ENCODE results near the gene TTLL10.

TTLL10 gene

DNA sequence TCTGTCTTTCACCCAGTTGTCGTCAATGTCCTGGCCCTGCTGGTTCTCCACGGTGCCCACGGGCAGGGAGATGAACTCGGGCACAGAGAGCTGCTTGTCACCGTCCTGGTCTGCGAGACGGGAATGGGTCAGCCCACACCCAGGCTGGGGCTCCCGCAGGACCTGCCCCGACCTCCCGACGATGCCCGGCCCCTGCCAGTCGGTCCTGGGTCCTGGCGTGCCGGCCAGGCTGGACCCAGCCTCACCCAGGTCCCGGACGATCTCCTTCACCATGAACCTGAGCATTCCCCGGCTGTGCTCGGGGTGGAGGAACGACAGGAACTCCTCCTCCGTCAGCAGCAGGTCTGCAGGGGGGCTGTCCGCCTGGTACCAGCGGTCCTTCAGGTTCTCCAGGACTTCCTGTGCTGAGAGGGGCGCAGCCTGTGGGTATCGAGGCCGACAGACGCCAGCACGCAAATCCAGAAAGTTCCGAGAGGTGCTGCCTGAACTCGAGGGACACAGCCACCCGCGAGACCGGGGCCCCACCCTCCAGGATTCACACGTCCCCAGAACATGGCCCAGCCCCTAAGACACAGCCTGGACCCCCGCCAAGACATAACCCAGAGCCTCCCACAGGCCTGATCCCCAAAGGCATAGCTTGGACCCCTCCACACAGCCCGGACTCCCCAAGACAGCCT, 45.0 kb downstream of the TTLL10 start:
- FAIRE-seq (no peak), DNase-seq (ENCODE audit: low spot score) (no peak)

DNA sequence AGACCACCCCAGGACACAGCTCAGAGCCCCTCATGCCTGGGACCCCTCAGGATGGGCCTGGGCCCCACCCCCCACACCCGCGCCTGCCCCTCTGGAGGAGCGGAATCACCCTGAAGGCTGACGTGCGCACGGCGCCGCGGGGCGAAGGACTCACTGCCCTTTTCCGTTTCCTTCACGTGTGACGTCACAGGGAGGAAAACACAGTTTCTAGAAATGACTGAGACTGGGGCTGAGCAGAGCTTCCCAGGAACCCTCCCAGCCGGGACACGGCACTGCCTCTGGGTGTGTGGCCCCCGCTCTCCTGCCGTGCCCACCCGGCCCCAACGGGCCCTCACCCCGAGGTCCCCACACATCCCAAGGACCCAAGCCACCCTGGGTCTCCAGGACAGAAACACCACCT, 45.7 kb downstream of the TTLL10 start:
- no peak for FAIRE-seq
- DNase-seq (ENCODE audit: low spot score) = no peak

DNA sequence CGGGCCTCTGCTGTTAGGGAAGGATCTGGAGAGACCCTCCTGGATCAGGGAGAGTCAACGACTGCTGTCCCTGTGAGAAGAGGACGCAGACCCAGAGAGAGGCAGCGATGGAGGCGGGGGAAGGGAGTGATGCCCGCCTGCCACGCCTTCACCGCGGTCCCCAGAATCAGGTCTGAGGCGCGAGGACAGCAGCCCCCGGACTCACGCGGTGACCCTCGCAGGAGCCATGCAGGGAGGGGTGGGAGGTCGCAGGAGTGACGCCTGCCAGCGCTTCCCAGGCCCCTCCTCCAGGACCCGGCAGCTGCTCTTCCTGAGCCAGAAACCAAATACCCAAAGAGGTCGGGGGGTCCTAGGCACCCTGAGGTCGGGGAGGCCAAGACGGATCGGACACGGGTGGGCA, 46.5 kb downstream of the TTLL10 start:
- FAIRE-seq = no peak
- no peak for DNase-seq (ENCODE audit: low spot score)

DNA sequence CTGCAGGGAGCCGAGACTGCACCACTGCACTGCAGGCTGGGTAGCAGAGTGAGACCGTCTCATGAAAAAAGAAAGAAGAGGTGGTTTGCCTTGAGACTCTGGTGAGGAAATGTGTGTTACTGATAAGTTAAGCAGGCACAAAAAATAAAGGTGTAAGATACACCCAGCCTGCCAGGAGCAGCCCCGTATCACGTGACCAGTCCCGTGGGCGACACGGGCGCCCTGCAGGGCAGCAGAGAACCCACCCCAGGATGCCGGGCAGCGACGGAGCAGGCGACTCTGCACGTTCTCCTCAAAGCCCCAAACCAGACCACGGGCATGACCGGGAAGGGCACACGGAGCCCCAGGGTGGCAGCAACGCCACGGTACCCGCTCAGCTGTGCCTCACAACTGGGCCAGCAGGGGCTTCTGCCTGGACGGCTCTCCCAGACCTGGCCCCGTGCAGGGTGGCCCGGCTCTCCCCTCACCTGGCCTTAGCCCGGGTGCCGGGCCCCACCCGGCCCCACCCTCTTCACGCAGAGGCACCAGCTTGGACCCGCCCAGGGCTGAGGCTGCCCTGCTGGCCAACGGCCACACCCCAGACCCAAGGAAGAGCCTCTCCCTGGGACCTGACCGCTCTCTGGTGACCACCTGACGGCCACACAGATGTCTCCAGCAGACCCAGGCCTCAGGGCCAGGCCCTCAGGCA, 48.4 kb downstream of the TTLL10 start:
- DNase-seq (ENCODE audit: low spot score) = no peak
- no peak for FAIRE-seq

DNA sequence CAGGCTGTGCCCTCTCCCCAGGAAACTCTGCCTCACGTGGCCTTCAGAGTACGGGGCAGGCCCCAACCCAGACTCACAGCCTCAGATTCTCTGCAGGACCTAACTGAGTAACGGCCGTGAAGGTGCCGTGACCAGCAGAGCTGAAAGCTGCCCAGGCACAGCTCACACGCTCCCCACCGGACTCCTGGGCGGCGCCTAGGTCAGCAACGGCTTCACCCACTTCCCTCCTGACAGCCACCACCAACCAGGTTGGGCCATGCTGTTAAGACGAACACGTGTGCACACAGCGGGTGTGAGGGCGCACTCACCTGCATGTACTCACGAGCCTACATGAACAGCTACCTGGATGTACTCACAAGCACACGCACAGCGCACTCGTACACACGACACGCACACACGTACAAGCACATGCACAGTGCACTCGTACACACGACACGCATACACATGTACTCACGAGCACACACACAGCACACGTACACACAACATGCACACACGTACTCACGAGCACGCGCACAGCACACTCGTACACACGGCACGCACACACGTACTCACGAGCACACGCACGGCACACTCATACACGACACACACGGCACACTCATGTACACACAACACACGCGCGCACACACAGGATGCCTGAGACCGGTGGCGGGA, 49.0 kb downstream of the TTLL10 start:
- peak; percentile 82 for FAIRE-seq

DNA sequence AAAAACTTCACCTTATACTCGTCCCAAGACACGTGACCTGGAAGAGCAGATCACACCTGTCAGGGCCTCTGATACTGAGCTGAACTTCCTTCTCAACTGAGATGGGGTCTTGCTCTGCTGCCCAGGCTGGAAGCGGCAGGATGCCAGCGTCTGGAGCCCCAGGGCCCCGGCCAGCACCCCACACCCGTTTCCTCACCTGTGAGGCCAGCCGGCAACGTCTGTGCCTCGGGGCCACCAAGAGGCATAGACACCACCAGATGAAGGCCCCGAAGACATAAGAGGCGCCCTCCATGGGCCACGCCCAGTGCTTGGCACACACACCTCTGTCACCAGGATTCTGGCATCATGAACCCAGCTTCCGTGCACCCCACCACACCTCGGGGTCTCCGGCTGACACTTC, 49.6 kb downstream of the TTLL10 start:
- no peak for FAIRE-seq
- no peak for DNase-seq (ENCODE audit: low spot score)

More for the DNA sequence above, 49.0 kb downstream of the TTLL10 start:
- DNase-seq (ENCODE audit: low spot score) = no peak

DNA sequence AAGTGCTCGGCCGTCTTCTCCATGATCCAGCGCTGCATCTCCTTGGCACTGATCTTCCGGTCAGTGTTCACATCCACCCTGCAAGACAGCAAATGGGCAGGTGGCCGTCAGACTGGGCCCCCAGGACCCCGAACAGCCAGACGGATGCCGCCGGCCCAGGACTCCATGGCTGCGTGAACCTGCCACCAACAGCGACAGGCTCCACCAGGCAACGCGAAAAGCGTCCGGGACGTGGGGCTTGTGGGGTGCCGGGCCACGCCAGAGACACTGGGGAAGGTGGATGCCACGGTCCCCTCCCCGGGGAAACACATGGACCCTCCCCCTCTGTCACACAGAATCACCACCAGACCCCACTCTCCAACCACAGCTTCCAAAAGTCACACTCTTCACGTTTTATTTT, 50.2 kb downstream of the TTLL10 start:
- no peak for DNase-seq (ENCODE audit: low spot score)
- no peak for FAIRE-seq

DNA sequence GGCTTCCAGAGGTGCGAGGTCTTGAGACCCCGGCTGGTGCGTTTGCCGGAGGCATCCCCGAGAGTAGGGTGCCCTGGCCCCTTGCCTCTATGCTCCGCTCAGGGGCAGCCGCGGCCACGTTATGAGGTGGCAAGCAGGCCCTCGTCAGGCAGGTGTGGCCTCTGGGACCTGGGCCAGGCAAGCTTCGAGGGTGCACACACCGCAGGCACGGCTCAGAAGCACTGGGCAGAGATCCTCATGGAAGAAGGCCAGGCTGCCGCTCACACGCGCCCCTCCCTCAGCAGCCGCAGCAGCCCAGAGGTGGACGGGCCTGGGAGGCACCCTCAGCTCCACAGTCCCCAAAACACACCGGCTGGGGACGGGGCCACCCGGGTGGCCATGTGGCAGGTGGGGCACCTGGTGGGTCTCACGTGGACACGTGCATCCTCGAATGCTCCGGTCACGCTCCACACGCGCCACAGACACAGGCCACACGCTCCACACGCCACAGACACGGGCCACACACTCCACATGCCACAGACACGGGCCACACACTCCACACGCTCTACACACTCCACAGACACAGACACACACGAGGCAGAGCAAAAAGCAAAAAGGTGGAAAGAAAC, 51.7 kb downstream of the TTLL10 start:
- DNase-seq (ENCODE audit: low spot score) (no peak), FAIRE-seq (no peak)

DNA sequence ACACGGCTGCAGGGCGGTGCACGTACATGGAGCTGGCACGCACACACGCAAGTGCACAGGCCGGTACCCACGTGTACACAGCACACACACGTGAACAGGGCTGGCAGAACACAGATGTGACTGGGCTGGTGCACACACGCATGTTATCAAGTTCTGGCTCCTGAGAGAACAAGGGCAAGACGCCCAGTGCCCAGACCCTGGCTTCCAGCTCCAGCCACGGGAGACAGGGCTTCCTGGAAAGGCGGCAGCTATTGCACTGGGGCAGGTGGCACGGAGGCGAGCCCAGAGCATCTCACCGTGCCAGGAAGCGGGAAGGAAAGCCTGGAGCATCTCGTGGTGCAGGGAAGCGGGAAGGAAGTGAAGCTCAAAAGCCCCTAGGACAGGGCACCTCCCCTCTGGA, 52.2 kb downstream of the TTLL10 start:
- DNase-seq (ENCODE audit: low spot score) (no peak), FAIRE-seq (no peak)

DNA sequence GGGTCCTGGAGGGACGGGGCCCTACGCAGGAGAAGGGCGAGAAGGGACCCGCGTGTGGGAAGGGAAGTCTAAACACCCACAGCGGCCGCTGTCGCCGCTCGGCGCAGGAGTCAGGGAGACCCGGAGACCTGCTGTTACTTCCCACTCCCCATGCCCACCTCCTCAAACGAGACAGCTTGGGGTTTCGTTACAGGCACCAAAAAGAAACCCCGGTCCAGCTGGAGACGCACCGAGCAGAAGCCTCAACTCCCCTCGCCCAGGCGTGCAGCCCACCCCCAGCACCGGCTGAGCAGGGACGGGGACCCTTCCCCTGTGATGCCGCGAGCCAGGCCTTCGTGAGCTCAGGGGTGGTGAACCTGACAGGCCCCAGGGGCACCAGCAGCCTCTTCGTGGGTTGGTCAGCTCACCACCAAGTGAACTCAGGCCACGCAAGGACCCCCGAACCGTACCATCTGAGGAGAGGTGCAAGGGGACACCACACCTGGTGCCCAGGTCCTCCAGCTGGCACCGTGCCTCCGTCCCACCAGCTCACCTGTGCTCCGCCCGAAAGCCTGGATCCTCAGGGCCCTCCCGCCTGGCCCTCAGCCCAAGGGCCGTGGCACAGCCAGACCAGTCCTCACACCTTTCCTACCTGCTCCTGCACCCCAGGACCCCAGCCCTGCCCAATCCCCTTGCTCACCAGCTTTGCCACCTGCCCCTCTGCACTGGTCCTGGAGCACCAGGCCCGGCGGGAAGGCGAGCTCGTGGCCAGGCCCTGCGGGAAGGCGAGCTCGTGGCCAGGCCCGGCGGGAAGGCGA, 53.1 kb downstream of the TTLL10 start:
- DNase-seq (ENCODE audit: low spot score) (no peak), FAIRE-seq (no peak)

DNA sequence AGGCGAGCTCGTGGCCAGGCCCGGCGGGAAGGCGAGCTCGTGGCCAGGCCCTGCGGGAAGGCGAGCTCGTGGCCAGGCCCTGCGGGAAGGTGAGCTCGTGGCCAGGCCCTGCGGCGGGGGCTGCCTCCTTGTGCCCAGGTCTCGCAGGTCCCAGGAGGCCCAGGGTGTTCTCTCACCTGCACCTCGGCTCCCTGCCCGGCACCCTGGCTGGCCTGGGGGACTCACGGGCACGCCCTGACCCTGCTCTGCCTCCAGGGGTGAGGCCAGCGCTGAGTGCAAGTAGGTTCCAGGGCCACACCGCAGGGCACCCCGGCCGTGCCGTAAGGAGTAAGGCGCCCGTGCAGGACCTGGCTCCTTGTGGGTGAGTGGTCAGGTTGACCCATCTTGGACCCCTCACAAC, 53.7 kb downstream of the TTLL10 start:
- DNase-seq (ENCODE audit: low spot score) (no peak), FAIRE-seq (no peak)

DNA sequence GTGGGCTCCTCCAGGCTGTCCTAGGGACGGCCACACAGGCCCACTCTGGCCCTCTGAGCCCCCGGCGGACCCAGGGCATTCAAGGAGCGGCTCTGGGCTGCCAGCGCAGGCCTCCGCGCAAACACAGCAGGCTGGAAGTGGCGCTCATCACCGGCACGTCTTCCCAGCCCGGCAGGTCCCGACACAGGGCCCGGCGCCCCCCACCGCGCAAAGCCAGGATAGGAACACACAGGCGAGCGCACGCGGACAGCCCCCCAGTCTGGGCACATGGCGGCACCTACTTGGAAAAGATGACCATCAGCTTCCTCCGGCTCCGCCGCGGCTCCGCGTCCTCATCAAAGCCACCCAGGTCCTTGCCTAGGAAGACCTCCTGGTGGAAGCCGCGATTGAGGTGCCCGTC, 54.5 kb downstream of the TTLL10 start:
- FAIRE-seq (no peak), DNase-seq (ENCODE audit: low spot score) (no peak)

DNA sequence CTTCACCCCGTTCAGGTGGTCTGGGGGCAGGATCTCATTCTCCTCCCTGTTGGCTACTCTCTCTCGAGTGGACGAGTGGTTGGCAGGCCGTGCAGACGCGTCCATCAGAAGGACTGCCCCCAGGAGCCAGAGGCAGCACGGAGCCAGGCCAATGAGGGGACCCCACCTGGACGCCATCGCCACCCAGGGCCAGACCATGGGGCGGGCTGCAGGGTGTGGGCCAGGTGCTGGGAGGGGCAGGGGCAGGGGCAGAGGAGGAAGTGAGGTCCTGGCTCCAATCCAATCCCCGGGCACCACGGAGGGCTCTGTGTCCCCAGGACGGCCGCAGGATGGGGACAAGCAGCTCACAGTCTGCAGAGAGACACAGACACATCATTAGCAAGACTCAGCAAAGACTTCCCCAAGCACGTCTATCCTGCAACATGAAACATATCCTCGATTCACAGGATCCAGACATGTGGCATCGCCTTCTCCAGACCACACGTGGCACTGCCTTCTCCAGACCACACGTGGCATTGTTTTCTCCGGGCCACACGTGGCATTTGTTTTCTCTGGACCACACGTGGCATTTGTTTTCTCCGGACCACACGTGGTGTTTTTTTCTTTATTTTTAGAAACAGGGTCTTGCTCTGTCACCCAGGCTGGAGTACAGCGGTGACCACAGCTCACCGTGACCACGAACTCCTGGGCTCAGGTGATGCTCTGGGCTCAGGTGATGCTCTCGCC, 55.1 kb downstream of the TTLL10 start:
- no peak for DNase-seq (ENCODE audit: low spot score)
- FAIRE-seq = no peak

DNA sequence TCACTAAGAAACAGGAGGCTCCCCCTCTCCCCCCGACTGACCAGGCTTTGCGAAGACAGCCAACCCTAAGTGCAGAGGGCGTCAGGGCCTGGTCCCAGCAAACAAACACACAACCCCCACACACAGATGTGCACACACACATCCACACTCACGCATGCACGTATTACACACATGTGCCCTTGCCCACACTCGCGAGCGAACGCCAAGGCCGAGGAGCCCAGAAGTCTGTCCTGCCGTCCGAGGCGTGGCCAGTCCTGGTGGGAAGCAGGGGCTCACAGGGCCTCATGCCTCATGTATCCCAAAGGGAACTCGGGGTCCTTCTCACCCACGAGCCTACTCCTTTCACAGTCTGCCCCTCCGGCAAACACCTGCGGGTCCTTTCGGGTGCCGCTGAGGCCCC, 56.1 kb downstream of the TTLL10 start:
- peak; percentile 59 for FAIRE-seq

DNA sequence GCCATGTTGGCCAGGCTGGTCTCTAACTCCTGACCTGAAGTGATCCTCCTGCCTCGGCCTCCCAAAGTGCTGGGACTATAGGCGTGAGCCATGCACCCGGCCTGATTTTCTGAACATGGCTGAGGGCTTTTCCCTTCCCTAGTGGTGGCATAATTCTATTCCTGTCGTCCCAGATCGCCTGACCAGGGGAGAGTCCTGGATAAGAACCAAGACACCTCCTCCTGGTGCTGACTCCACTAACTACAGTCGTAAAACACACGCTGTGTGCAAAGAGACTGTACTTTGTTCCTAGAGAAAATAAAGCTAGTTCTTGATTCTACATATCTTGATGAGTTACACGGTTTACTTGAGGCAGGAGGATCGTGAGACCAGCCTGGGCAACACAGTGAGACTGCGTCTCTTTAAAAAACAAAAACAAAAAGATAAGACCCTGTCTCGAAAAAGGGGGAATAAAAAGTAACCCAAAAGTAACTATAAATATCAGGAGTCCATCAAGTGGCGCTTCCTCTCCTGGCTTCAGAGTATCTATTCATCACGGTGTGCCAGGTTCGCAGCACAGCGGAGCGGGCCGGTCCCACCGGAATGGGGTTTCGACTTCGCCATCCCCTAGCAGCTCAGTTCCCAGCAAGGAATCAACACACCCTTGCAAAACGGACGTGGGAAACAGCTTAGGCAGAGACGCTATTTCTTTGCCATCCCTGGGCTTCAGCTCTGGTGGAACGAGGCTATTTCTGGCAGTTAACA, 57.1 kb downstream of the TTLL10 start:
- FAIRE-seq = no peak
- no peak for DNase-seq (ENCODE audit: low spot score)

More for the DNA sequence above, 56.1 kb downstream of the TTLL10 start:
- no peak for DNase-seq (ENCODE audit: low spot score)

DNA sequence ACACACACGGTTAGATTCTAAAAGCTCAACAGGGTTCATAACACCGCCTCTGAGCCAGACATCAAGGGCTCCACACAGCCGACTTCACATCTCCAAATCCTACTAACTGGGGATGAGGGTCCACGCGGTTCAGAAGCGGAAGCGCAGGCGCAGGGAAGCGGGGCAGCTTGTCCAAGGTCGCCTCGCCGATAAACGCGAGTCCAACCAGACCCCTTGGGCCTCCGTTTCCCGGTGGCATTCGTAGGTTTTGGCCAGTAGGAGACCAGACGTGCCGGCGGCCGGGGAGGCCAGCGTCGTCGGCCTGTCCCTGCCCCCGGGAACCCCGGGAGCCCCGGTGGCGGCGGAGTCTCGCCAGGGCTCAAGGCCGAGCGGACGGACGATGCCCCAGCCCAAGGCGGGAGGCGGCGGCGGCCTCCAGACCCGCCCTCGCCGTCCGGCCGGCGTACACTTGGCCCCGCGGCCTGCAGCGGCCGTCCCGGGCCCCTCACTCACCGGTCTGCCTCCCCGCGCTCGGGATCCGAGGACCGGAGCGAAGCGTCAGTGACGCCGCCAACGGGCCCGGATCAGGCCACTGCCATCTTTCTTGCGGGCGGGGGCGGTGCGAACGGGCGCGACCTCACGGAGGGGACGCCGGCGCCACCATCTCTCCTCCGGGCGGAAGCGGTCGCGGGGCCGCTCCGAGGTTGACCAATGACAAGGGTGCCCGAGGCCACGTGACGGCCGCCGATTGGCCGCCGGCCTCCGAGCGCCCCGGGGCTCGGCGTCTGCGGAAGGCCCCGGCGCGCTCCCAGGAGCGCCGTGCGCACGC, 57.9 kb downstream of the TTLL10 start, which contains the start of gene SDF4:
SDF4 (minus strand) TSS at position 602 of the 808 bp plus-strand sequence. CDS start 3,229 bp downstream, outside the sequence.
- FAIRE-seq = peak; percentile 77
- DNase-seq (ENCODE audit: low spot score) = peak; percentile 98

DNA sequence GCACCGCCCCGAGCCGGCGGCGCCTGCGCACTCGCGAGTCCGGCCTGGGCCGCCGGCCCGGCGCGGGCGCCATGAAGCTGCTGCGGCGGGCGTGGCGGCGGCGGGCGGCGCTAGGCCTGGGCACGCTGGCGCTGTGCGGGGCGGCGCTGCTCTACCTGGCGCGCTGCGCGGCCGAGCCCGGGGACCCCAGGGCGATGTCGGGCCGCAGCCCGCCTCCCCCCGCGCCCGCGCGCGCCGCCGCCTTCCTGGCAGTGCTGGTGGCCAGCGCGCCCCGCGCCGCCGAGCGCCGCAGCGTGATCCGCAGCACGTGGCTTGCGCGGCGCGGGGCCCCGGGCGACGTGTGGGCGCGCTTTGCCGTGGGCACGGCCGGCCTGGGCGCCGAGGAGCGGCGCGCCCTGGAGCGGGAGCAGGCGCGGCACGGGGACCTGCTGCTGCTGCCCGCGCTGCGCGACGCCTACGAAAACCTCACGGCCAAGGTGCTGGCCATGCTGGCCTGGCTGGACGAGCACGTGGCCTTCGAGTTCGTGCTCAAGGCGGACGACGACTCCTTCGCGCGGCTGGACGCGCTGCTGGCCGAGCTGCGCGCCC, 58.6 kb downstream of the TTLL10 start, which contains the start of gene B3GALT6:
B3GALT6 (plus strand) TSS at position 30 of the 588 bp plus-strand sequence; CDS start at position 72, 42 bp downstream.
- DNase-seq (ENCODE audit: low spot score) (no peak), FAIRE-seq (no peak)

DNA sequence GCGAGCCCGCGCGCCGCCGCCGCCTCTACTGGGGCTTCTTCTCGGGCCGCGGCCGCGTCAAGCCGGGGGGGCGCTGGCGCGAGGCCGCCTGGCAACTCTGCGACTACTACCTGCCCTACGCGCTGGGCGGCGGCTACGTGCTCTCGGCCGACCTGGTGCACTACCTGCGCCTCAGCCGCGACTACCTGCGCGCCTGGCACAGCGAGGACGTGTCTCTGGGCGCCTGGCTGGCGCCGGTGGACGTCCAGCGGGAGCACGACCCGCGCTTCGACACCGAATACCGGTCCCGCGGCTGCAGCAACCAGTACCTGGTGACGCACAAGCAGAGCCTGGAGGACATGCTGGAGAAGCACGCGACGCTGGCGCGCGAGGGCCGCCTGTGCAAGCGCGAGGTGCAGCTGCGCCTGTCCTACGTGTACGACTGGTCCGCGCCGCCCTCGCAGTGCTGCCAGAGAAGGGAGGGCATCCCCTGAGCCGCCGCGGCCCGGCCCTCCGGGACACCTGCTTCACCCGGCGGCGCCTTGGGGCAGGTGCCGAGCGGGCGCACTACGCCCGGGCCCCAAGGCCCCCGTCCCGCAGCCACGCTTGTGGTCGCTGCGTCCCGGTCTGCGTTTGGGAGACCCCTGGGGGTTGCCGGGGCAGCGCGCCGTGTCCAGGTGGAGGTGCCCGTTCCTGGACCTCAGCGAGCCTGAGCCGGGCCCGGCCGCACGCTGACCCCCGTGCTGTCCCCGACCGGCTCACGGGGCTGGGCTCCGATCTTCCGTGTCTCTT, 59.3 kb downstream of the TTLL10 start:
- no peak for FAIRE-seq
- DNase-seq (ENCODE audit: low spot score) = no peak

Data from urothelium cell line (cell line).